HG02981 (cell line): ENCODE measurements around the gene ADAMTSL5.

Experiments used
- ATAC-seq: cut with Tn5 transposase; IDR thresholded peaks from one replicate; pipeline ENCODE4 v1.9.1; 2021; ENCODE audit warnings: mild to moderate bottlenecking, moderate library complexity; ENCODE audit not compliant: unreplicated experiment

ADAMTSL5 gene

DNA sequence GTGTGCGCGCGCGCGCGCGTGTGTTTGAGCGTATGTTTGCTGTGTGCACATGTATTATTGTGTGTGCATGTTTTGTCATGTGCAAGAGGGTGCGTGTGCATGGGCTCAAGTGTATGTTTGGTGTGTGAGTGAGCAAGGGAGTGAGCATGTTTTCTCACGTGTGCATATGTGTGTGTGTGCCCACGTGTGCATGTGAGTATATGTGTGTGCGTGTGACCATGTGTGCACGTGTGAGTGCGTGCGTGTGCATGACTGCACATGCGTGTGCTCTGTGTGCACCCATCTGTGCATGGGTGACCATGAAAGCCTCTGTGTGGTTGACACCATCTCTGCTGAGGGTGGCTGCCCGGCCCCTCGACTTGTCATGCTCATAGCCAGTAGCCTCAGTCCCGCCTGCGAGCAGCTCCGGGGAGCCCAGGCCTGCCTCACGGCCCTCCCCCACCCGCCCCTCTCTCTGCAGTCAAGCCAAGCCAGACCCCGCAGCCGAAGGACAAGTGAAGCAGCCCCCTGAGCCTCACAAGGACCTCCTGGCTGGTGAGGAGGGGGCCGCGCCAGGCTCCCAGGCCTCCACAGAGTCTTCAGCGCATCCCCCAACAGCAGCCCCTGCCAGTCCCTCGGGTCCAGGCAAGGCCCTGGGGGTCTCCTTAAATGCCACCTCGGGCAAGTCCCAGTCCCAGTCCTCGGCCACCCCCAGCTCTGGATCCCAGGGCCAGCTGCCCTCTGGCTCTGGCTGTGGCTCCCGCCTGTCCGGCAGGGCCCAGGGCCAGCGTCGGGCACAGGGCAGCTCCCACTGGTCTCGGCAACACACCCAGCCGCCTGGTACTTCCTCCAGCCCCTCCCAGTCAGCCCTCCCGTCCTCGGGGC lies 15.9 kb downstream of the ADAMTSL5 start:
- ATAC-seq: no peak

DNA sequence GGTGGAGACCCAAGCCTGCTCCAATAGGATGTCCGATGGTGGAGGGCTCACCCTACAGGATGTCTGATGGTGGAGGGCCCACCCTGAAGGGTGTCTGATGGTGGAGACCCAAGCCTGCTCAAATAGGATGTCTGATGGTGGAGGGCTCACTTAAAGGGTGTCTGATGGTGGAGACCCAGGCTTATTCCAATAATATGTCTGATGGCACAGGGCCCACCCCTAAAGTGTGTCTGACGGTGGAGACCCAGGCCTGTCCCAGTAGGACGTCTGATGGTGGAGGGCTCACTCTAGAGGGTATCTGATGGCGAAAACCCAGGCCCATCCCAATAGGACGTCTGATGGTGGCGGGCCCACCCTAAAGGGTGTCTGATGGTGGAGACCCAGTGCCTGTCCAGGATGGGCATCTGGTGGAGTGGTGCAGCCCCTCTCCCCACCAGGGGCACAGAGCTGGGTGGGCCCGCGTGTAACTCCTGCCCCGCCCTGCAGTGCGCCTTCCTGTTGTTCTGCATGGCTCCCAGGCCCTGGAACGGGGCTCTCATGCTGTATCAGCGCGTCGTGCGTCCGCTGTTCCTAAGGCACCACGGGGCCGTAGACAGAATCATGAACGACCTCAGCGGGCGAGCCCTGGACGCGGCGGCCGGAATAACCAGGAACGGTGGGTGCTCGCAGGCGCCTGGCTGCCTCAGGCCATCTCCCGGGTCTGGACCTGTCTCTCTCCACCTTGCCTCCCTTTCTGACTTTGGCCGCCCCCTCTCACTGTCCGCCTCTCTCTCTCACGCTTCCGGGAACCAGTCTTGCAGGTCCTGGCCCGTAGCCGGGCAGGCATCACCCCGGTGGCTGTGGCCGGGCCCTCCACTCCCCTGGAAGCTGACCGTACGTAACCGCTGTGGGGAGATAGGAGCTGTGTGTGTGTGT lies 16.8 kb downstream of the ADAMTSL5 start:
- ATAC-seq: no peak

DNA sequence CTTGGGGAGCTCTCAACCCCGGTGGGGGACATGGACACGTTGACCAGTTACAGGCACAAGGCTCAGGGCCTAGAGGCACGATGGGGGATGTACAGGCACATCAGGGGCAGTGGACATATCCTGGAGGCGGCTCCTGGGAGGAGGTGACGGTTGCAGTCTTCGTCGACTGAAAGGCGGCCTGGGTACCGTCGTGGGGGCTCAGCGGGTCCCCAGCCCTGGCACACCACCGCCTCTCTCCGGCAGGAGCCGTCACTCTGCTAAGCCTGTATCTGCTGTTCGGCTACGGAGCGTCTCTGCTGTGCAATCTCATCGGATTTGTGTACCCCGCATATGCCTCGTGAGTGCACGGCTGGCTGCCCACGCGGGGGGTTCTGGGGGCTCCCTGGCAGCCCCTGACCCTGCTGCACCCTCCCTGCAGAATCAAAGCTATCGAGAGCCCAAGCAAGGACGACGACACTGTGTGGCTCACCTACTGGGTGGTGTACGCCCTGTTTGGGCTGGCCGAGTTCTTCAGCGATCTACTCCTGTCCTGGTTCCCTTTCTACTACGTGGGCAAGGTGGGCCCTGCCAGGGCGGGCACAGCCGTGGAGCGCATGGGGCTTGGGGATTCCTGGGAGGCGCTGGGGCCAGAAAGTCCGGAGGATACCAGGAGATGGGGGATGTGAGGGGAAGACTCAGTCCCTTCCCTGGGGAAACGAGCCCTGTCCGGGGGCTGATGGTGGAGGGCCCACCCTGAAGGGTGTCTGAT lies 17.6 kb downstream of the ADAMTSL5 start:
- ATAC-seq: no peak

DNA sequence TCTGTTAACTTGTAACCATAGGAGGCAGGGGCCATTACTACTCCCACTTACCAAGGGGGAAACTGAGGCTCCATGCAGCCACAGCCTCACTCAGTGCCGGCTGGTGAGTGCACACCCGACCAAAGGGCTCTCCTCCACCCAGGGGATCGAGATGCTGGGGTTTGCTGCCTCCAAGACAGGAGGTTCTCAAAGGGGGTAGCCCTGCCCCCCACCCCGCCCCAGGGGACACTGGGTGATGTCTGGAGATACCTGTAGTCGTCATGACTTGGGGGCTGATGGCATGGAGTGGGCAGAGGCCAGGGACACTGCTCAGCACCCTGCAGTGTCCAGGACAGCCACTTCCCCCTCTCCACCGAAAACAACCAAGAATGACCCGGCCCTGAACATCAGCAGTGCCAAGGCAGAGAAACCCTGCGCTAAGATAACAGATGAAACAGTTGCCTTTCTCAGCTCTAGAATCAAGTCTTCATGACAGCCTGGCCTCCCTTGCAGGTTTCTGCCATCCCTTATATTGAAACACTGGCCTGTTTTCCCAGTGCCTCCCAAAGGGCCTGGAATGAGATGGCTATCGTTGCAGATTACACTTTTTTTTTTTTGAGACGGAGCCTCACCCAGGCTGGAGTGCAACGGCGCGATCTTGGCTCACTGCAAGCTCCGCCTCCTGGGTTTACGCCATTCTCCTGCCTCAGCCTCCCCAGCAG lies 18.6 kb downstream of the ADAMTSL5 start:
- ATAC-seq: no peak

DNA sequence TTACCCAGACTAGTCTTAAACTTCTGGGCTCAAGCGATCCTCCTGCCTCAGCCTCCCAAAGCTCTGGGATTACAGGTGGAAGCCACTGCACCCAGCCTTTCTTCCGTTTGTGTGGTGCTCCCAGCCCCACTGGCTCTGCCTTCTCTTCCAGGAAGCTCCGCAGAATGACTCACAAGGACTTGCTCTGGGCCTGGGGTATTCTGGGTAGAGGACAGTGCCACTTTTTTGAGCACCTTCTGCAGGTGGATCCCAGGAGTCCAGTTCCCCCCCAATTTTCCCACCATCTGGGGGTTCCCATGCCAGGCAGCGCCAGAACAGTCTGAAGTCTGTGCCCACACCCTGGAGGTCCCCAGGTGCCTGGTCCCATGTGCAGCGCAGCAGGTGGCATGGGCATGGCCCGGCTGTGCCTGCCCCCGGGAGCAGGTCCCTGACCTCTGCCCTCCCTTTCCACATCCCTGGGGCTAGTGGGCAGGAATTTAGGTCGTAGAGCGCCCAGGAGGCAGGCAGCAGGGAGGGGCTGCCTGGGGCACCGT lies 20.3 kb downstream of the ADAMTSL5 start:
- no peak for ATAC-seq

DNA sequence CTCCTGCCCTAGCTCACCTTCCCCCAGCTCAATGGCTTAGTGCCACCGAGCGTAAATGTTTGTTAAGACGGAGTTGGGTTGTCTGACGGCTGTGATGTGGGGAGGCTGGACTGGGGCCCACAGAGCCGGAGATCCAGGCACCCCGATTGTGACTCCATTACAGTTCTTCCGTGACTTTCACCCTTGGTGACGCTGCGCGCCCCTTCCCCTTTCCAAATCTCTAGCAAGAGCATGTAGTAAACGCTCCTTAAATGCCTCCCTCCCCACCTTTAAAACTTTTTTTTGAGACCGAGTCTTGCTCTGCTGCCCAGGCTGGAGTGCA lies 21.0 kb downstream of the ADAMTSL5 start:
- ATAC-seq: no peak

DNA sequence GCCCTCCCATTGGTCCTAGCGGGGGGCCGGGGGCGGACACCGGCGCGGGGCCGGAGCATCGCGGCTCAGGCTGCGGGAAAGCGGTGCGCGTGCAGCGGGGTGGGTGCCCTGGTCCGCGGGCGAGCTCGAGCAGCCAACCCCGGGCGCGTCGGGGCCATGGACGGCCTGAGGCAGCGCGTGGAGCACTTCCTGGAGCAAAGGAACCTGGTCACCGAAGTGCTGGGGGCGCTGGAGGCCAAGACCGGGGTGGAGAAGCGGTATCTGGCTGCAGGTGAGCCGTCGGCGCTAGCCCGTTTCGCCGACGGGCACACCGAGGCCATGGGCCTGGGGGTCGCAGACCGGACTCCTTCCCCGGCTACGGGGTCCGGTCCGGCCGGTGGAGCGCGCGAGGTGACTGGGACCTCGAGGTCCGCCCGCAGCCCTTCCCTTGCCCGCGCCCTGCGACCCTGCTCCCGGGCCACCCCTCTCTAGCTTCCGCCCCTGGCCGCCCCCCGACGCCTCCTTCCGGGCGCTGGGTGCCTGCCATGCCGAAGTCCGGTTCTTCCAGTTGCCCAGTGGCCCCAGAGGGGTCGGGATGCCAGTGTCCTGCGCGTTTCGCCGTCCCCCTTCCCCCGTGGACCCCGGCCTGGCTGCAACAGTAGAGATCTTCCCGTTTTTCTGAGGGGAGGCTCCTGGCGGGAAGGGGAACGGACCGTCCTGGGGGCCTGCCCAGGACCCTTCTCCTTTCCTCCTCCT lies 21.5 kb downstream of the ADAMTSL5 start, which contains the start of gene REEP6:
REEP6 (plus strand) TSS at position 68 of the 735 bp plus-strand sequence; CDS start at position 157, 89 bp downstream.
- no peak for ATAC-seq

DNA sequence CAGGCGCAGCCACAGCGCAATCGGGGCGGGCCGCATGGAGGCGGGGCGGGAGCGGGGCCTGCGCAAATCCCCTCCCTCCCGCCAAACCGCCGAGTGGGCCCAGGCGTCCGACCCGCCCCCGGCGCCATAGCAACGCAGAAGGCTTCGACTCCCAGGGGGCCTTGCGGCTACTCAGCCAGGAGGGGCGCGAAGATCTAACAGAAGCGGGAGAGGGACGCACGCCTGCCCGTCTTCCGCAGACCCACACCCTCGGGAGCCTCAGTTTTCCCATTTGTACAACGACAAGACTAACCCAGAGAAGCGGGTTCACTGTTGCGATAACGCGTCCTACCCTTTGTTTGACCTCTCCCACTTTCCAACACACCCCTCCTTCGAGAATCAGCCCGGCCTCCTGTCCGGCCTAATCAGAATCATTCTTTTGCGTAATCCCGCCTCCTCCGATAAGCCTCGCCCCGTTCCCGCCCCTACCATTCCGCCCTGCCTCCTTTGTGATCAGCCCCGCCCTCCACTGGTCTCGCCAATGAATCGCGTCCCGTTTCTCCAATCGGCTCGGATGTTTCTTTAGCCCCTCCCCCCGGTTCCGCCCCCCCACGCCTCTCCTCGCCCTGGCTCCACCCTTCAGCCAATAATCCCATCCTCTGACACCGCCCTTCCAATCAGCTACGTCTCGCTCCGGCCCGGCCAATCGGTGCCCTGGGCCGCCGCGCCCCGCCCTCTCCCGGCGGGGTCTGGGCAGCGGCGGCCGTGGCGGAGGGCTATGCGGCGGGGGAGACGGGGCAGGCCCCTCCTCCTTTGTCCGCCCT lies 22.3 kb downstream of the ADAMTSL5 start, which contains the start of gene PCSK4:
PCSK4 (minus strand) TSS at position 40 of the 803 bp plus-strand sequence; CDS start at position 36, 4 bp downstream.
- peak; percentile 76 for ATAC-seq

DNA sequence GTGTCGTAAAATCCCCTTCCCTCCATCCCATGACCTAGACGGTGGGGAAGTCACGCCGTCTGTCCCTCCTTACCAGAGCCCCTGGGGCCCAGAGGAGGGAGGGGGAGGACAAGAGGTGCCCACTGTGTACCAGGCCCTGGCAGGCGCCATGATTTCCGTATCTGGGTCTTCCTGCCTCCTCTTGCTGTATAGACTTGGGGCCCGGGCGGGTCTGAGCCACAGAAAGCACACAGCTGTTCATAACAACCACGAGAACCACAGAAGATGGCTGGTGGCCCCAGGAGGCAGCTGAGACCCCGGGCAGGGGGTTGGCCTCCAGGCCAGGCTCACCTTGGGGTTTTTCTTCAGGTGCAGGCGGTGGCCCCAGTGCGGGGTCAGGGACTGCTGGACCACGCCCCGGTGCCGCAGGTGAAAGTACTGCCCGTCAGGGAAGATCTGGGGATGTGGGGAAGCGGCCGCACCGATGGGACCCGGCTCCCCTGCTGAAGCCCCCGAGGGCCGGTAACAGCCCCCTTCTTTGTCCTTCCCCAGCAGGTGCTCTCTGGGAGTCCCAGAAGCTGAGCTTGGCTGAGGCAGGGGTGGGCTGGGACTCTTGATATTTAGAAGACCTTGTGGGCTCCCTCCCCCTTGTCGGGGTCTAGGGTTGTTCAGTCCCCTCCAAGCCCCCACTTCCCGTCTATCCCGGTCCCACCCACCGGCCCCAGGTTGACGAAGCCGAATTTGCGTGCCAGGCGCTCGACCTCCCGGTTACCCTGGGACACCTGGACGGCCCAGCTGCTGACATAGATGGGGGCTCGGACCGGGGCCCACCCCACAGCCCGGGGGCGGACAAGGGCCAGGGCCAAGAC lies 23.1 kb downstream of the ADAMTSL5 start:
- ATAC-seq: no peak

DNA sequence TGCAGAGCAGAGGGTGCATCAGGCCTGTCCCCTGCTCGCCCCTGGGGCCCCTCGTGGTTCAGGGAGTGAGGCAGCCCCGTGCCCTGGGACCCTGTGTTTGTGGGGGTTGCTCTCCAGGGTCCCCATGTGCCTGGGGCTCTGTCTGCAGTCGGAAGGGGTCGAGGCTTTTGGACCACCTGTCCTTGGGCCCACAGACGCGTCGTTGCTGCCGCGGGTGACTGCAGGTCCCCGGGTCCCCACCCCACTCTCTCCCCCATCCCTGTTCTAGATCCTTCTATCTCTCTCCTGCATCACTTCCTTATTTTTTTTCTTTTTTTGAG lies 24.6 kb downstream of the ADAMTSL5 start:
- no peak for ATAC-seq

DNA sequence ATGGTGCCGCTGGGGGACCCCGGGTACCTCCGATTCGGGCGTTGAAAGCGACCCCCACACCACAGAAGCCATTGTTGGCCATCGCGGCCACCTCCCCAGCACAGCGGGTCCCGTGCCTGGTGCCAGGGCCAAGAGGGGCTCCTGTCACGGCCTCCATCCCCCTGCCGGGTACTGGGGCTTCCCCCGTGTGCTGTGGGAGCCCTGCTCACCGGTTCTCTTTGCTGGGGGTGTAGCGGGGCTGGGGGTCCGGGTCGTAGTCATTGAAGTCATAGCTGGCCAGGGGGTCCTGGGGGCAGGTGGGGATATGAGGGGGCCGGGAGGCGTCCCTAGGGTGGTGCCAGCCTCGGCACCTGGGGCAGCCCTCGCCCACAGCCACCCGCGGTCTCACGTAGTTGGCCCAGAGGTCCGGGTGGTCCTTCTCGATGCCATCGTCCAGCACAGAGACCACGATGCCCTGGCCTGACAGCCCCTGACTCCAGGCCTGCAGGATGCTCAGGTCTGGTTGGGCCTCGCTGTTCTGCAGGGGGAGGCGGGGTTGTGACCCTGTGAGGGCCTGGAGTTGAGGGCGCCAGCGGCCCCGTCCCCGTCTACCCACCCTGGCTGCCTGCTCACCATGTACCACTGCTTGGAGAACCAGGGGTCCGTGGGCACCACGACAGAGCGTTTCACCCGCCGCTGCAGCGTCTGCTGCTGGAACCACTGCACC lies 25.1 kb downstream of the ADAMTSL5 start:
- no peak for ATAC-seq

DNA sequence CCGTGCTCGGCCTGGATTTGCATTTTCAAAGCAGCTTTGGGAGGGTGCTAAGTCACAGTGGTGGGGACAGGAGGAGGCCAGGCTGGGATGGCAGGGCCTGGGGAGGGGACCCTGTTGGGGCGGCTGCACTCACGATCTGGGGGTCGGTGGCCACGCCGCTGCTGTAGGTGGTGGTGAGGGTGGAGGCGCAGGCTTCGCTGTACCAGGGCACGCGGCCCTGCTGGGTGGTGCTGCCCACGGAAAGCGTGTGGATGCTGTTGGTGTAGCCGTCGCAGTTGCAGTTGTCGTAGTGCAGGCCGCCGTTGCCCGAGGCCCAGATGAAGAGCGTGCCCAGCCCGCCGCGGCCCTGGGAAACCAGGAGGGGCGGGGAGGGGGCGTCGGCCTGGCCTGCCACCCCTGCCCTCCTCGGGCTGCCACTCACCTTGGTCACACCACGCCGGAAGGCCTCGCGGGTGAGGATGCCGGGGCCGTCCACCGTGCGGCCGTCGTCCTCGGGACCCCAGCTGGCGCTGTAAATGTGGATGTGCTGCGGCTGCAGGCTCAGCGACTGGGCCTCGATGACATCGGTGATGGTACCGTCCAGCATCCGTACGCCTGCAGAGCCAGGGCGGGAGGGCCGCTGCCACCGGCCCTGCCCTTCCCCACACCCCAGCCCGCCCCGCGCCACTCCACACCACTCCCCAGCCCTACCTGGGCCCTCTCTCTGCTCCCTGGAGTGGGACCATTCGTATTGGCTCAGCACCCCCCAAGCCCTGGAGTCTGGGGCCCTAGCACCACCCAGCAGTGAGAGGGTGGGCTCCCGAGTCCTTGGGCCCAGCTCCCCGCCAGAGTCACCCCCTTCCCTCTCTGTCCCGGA lies 25.9 kb downstream of the ADAMTSL5 start:
- no peak for ATAC-seq

DNA sequence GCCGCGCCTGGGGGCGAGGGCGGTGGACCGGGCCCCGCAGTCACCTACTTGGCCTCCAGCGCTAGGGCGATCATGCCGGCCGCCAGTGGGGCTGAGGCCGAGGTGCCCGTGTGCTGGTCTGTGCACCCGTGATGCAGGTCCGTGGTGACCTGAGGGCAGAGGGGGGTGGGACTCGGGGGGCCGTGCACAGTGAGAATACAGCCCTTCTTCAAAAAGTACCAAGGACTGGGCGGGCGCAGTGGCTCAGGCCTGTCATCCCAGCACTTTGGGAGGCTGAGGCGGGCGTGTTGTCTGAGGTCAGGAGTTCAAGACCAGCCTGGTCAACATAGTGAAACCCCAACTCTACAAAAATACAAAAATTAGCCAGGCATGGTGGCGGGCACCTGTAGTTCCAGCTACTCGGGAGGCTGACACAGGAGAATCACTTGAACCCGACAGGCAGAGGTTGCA lies 28.8 kb downstream of the ADAMTSL5 start:
- no peak for ATAC-seq

DNA sequence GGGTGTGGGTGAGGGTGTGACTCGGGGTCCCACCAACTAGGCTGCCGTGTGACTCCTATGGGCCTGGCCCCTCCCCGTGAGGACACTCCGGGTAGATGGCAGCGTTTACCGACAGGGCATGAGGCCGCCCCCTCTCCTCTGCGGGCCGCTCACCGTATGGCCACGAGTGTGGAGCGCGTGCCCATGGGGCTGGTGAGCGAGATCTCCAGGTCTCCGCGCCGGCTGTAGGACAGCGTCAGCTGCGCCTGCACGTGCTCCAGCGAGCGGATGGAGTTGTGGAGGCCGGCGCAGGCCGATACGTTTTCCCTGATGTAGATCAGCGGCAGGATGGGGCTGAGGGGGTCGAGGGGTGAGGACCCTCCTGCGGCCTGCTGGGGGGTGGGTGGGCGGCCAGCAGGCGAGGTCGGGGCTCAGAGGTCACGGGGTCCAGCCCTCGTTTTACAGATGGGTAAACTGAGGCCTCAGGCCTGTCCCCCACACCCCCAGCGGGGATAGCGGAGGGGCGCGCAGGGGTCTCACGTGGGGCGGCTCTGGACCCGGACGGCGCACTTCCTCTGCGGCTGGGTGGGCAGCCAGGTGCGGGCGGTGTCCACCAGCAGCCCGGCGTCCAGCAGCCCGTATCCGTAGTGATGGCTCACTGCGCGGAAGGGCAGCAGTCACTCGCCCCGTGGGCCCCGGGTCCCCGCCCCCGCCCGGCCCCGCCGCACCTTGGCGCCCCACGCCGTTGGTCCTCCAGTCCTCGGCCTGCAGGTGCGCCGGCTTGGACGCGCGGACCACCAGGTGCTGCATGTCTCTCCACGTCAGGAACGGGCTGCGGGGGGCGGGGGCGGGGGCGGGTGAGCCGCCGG lies 29.5 kb downstream of the ADAMTSL5 start:
- ATAC-seq: no peak

DNA sequence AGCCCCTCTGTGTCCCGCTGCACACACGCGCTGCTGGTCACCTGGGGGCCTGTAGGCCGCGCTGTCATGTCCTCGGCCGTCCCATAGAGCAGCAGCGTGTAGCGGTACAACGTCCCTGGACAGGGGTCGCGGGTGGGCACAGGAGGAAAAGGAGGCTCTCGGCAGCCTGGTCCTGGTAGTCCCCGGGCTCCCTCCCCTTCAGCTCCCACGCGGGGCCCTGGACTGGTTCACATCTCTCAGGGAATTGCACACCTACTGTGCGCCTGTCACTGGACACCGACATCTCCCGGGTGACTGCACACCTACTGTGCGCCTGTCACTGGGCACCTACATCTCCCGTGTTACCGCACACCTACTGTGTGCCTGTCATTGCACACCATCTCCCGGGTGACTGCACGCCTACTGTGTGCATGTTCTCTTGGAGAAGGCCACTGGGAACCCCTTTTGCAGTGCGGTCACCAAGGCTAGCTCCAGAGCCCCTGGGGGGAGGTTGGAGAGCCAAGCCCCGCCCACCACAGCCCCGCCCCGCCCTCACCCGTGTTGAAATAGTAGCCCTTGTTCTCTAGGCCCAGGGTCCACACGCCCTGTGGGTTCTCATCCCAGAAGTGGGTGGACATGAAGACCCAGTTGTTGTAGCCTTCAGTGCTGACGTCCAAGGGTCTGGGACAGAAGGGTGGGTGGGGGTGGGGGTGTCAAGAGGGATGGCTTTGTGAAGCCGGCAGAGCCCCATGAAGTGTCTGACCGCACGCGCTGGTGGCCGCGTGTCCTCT lies 30.3 kb downstream of the ADAMTSL5 start:
- no peak for ATAC-seq
